GM23248 (cell line): Measurements from ENCODE around the gene ZNF385D. TPM values are rescaled to one million over a fixed set of nuclear protein-coding genes. Genes with fewer than 3 reads are reported as not detected.
"Not testable (repeated sequence)": the region's sequence is repeated elsewhere in the genome, so short reads cannot be mapped to it uniquely, and the experiment has no call there.

Source experiments
- DNase-seq: peaks from one replicate; pipeline ENCODE4 v3.0.0-alpha.2; 2015
- H2AFZ ChIP-seq: fragments of 200-600 bp; sonication (generic); 2 replicates; pipeline ENCODE4 v1.6.1; 2016; ENCODE audit warnings: antibody characterized with exemption
- H3F3A ChIP-seq: fragments of 200-600 bp; sonication (generic); 2 replicates; pipeline ENCODE4 v1.6.1; 2016; ENCODE audit warnings: mild to moderate bottlenecking, antibody characterized with exemption, mixed run types; ENCODE audit not compliant: insufficient read depth
- H3K27ac ChIP-seq: fragments of 200-600 bp; sonication (generic); 2 replicates; pipeline ENCODE4 v1.5.1; 2016; ENCODE audit warnings: mild to moderate bottlenecking
- H3K27me3 ChIP-seq: fragments of 200-600 bp; sonication (generic); replicated peaks from 2 replicates; pipeline ENCODE4 v1.6.1; 2016; ENCODE audit warnings: mild to moderate bottlenecking; ENCODE audit not compliant: insufficient read depth
- H3K36me3 ChIP-seq: fragments of 200-600 bp; sonication (generic); 2 replicates; pipeline ENCODE4 v1.6.1; 2016; ENCODE audit warnings: low read depth, mild to moderate bottlenecking
- H3K4me1 ChIP-seq: fragments of 200-600 bp; sonication (generic); 2 replicates; pipeline ENCODE4 v1.6.1; 2016; ENCODE audit warnings: mild to moderate bottlenecking; ENCODE audit not compliant: insufficient read depth
- H3K4me2 ChIP-seq: fragments of 200-600 bp; sonication (generic); one replicate; pipeline ENCODE4 v1.6.1; 2016; ENCODE audit warnings: mild to moderate bottlenecking; ENCODE audit not compliant: unreplicated experiment
- H3K4me3 ChIP-seq: fragments of 200-600 bp; sonication (generic); 2 replicates; pipeline ENCODE4 v1.5.1; 2016; ENCODE audit warnings: mild to moderate bottlenecking
- H3K79me2 ChIP-seq: fragments of 200-600 bp; sonication (generic); 2 replicates; pipeline ENCODE4 v1.6.1; 2016; ENCODE audit warnings: mild to moderate bottlenecking; ENCODE audit not compliant: insufficient read depth
- H3K9ac ChIP-seq: fragments of 200-600 bp; sonication (generic); 2 replicates; pipeline ENCODE4 v1.6.1; 2016; ENCODE audit warnings: mild to moderate bottlenecking
- H3K9me2 ChIP-seq: fragments of 200-600 bp; sonication (generic); 2 replicates; pipeline ENCODE4 v1.6.1; 2016; ENCODE audit warnings: mixed run types, mild to moderate bottlenecking, moderate library complexity; ENCODE audit not compliant: insufficient read depth
- H3K9me3 ChIP-seq: fragments of 200-600 bp; sonication (generic); one replicate; pipeline ENCODE4 v1.6.1; 2017; ENCODE audit warnings: low read depth
- H4K20me1 ChIP-seq: fragments of 200-600 bp; sonication (generic); 2 replicates; pipeline ENCODE4 v1.6.0; 2016; ENCODE audit not compliant: insufficient read depth
- EZH2 ChIP-seq: fragments of 200-600 bp; sonication (generic); IDR thresholded peaks from 2 replicates; pipeline ENCODE4 v1.6.1; 2018; ENCODE audit warnings: antibody characterized with exemption, mild to moderate bottlenecking; ENCODE audit not compliant: insufficient read depth, poor library complexity, severe bottlenecking
- EZH2phosphoT487 ChIP-seq: fragments of 200-600 bp; sonication (generic); IDR thresholded peaks from 2 replicates; pipeline ENCODE4 v1.6.1; 2018; ENCODE audit warnings: antibody characterized with exemption, moderate library complexity, mild to moderate bottlenecking, low read depth; ENCODE audit not compliant: insufficient read depth
- WGBS, 2 experiments: methylation state at CpG; one replicate each; pipeline ENCODE4 v1.1.6; 2015 to 2017; ENCODE audit warnings: low lambda C conversion rate in 2 of 2, low coverage in 1 of 2; ENCODE audit errors: missing lambda C conversion rate in 2 of 2; 5-methylcytosine and 5-hydroxymethylcytosine counted together
- in situ Hi-C: fragments of 300-500 bp; cut with MboI; formaldehyde crosslinking; loops from 2 replicates; pipeline ENCODE4 v1.15.0; 2020
- polyA plus RNA-seq: library from polyadenylated mRNA; unstranded; fragments of >200 nt; fragmentation: Nextera tagmentation; extraction: Ambion mirVana; gene quantifications from 2 replicates; pipeline ENCODE4 v1.2.1, GENCODE V29; 2016
- total RNA-seq: library from RNA; depleted of rRNA; stranded (reverse); fragments of >200 nt; shearing (Covaris generic); gene quantifications from 2 replicates; pipeline ENCODE4 v1.2.3, GENCODE V29; 2014

ZNF385D gene
- total and polyA plus RNA-seq, 2 experiments from 2014 or later = 0.97 to 13.8 TPM

GRCh38 chr3:21487520-21487919 lies 263.5 kb downstream of the ZNF385D start:
- H3K4me2 ChIP-seq = no peak overlapping the region
- H3K27me3 ChIP-seq = no peaks in the 10 kb centered on the region
- H3K27ac ChIP-seq = no peak overlapping the region
- no peak overlapping the region for H3K9ac ChIP-seq
- TF ChIP-seq EZH2 (no peak), EZH2phosphoT487 (no peak)
- no peak overlapping the region for H2AFZ ChIP-seq
- DNase-seq = no peak
- no peaks in the 10 kb centered on the region for H3F3A ChIP-seq
- no peaks in the 10 kb centered on the region for H4K20me1 ChIP-seq
- 95 to 100% methylated on average over 1 of the region's 1 CpG for WGBS, 2 experiments
- no peaks in the 10 kb centered on the region for H3K9me3 ChIP-seq
- H3K4me1 ChIP-seq = no peaks in the 10 kb centered on the region
- in situ Hi-C loops = loop anchor here (25.0 kb wide), 1 partner anchor 1150 kb away; no protein-coding TSS in a partner anchor
- H3K4me3 ChIP-seq = no peak overlapping the region
- no peaks in the 10 kb centered on the region for H3K9me2 ChIP-seq
- H3K36me3 ChIP-seq = no peaks in the 10 kb centered on the region
- no peaks in the 10 kb centered on the region for H3K79me2 ChIP-seq

- H2AFZ ChIP-seq, H3F3A ChIP-seq, H3K79me2 ChIP-seq, H3K9me3 ChIP-seq, H3K4me2 ChIP-seq, H3K4me1 ChIP-seq, H3K9me2 ChIP-seq, H3K27ac ChIP-seq, H3K4me3 ChIP-seq, H3K27me3 ChIP-seq, H4K20me1 ChIP-seq, H3K9ac ChIP-seq, H3K36me3 ChIP-seq: not testable (repeated sequence)
- DNase-seq = peak; percentile 10
- in situ Hi-C loops = loop anchor here (25.0 kb wide), 1 partner anchor 1149 kb away; no protein-coding TSS in a partner anchor
- 17 to 19% methylated on average over 1 of the region's 4 CpGs for WGBS, 2 experiments
These were observed 264.7 kb downstream of the ZNF385D start for GRCh38 chr3:21486024-21486935.

- Histone ChIP-seq H3K27ac (no peak overlapping the region), H3F3A (no peaks in the 10 kb centered on the region; the same call in 1 of the 2 replicates), H3K9ac (no peak overlapping the region), H3K4me3 (no peak overlapping the region), H3K27me3 (no peaks in the 10 kb centered on the region), H3K9me3 (no peaks in the 10 kb centered on the region), H4K20me1 (no peaks in the 10 kb centered on the region), H3K79me2 (no peaks in the 10 kb centered on the region), H3K36me3 (no peaks in the 10 kb centered on the region), H3K4me2 (no peak overlapping the region), H3K9me2 (no peaks in the 10 kb centered on the region), H3K4me1 (no peaks in the 10 kb centered on the region), H2AFZ (no peak overlapping the region)
- no peak for TF ChIP-seq EZH2
- no peak for DNase-seq
- WGBS, 2 experiments = 88 to 91% methylated on average over 1 of the region's 1 CpG
- in situ Hi-C loops = loop anchor here (5.0 to 25.0 kb wide), 2 partner anchors 972 to 1147 kb away; no protein-coding TSS in a partner anchor
These were observed 266.2 kb downstream of the ZNF385D start for GRCh38 chr3:21484828-21485144.

- peak; percentile 78 for DNase-seq
These were observed 266.8 kb downstream of the ZNF385D start for GRCh38 chr3:21484057-21484827.

More at GRCh38 chr3:21484057-21484827, 266.8 kb downstream of the ZNF385D start:
- TF ChIP-seq EZH2phosphoT487 (no peak), EZH2 (no peak)
- Histone ChIP-seq H3K4me3 (no peak overlapping the region), H3K4me2 (no peak overlapping the region), H3K27me3 (no peaks in the 10 kb centered on the region), H3F3A (no peaks in the 10 kb centered on the region; the same call in 1 of the 2 replicates), H3K79me2 (no peaks in the 10 kb centered on the region), H3K9me2 (no peaks in the 10 kb centered on the region), H2AFZ (no peak overlapping the region), H3K4me1 (no peaks in the 10 kb centered on the region), H4K20me1 (no peaks in the 10 kb centered on the region), H3K36me3 (no peaks in the 10 kb centered on the region), H3K27ac (no peak overlapping the region), H3K9ac (no peak overlapping the region), H3K9me3 (no peaks in the 10 kb centered on the region)
- WGBS, 2 experiments = 74 to 82% methylated on average over 5 of the region's 5 CpGs
- in situ Hi-C loops = loop anchor here (5.0 to 25.0 kb wide), 2 partner anchors 972 to 1147 kb away; no protein-coding TSS in a partner anchor
